Activated T-helper 2 cell treated with anti-CD3 and anti-CD28 coated beads, Interferon-gamma antibody, Interleukin-2, Interleukin-4, amounts not matched to agents 10 μg/mL and 5 μg/mL and 100 μg/mL, durations not matched to agents 14 hours and 24 hours and 36 hours (primary cell): Measurements from ENCODE around the gene GSTM4. TPM values are rescaled to one million over a fixed set of nuclear protein-coding genes. Genes with fewer than 3 reads are reported as not detected.

Source experiments
- DNase-seq: peaks from one replicate; pipeline ENCODE4 v3.0.0; 2021; ENCODE audit warnings: low spot score
- H3K27ac Mint-ChIP-seq: one replicate; pipeline ENCODE4 v1.8.0; 2021; ENCODE audit warnings: mixed read lengths
- H3K27me3 Mint-ChIP-seq: one replicate; pipeline ENCODE4 v1.8.0; 2021; ENCODE audit warnings: low read depth, mixed read lengths
- H3K36me3 Mint-ChIP-seq: one replicate; pipeline ENCODE4 v1.8.0; 2021; ENCODE audit warnings: low read depth, mixed read lengths
- H3K4me1 Mint-ChIP-seq: one replicate; pipeline ENCODE4 v1.8.0; 2021; ENCODE audit warnings: low read depth, mixed read lengths
- H3K4me3 Mint-ChIP-seq: one replicate; pipeline ENCODE4 v1.8.0; 2021; ENCODE audit warnings: low read depth, mild to moderate bottlenecking, moderate library complexity, mixed read lengths
- H3K9me3 Mint-ChIP-seq: one replicate; pipeline ENCODE4 v1.8.0; 2021; ENCODE audit warnings: mixed read lengths
- intact Hi-C: fragments of 100-400 bp; cut with micrococcal nuclease; formaldehyde crosslinking; loops from one replicate; pipeline ENCODE4 v1.15.1; 2023
- total RNA-seq: library from RNA; stranded (reverse); gene quantifications from 2 replicates; pipeline ENCODE4 v1.2.3, GENCODE V29; 2022

Gene GSTM4
- total RNA-seq, 1 donor from 2014 or later, result 13.6 TPM

- H3K27ac Mint-ChIP-seq, result peak overlapping the region; percentile 96
- DNase-seq, result no peak
- H3K9me3 Mint-ChIP-seq, result no peaks in the 10 kb centered on the region
- H3K36me3 Mint-ChIP-seq, result no peaks in the 10 kb centered on the region
- H3K4me1 Mint-ChIP-seq, result peaks cover 64% of the 10 kb centered on the region
- peak overlapping the region; percentile 93 for H3K4me3 Mint-ChIP-seq
- no peaks in the 10 kb centered on the region for H3K27me3 Mint-ChIP-seq
- intact Hi-C loops, result loop anchor here (1.0 to 2.0 kb wide), 2 partner anchors 72 to 414 kb away; partner anchors contain the start of genes GNAI3 and STRIP1
Measured at GRCh38 chr1:109620401-109620791, 35.5 kb upstream of the GSTM4 start.

- intact Hi-C loops, result loop anchor here (1.0 to 2.0 kb wide), 2 partner anchors 73 to 414 kb away; partner anchors contain the start of genes GNAI3 and STRIP1
Measured at GRCh38 chr1:109620841-109621286, 35.0 kb upstream of the GSTM4 start.

GRCh38 chr1:109621379-109622136 lies 34.3 kb upstream of the GSTM4 start:
- Mint-ChIP-seq H3K36me3 (peaks cover 8% of the 10 kb centered on the region), H3K27me3 (no peaks in the 10 kb centered on the region), H3K4me1 (peaks cover 56% of the 10 kb centered on the region), H3K27ac (peak overlapping the region; percentile 68), H3K9me3 (no peaks in the 10 kb centered on the region), H3K4me3 (peak overlapping the region; percentile 93)
- intact Hi-C loops, result loop anchor here (2.0 kb wide), 1 partner anchor 413 kb away; the partner anchor contains the start of gene STRIP1
- no peak for DNase-seq

More at GRCh38 chr1:109620841-109621286, 35.0 kb upstream of the GSTM4 start:
- Mint-ChIP-seq H3K4me3 (peak overlapping the region; percentile 93), H3K27ac (peak overlapping the region; percentile 96), H3K9me3 (no peaks in the 10 kb centered on the region), H3K27me3 (no peaks in the 10 kb centered on the region), H3K36me3 (peaks cover under 1% of the 10 kb centered on the region), H3K4me1 (peaks cover 63% of the 10 kb centered on the region)
- peak; percentile 97 for DNase-seq

GRCh38 chr1:109622137-109622892 lies 33.6 kb upstream of the GSTM4 start:
- H3K9me3 Mint-ChIP-seq, result no peaks in the 10 kb centered on the region

GRCh38 chr1:109622895-109623294 lies 33.0 kb upstream of the GSTM4 start:
- Mint-ChIP-seq H3K27ac (peak overlapping the region; percentile 35), H3K4me1 (peaks cover 44% of the 10 kb centered on the region), H3K9me3 (no peaks in the 10 kb centered on the region), H3K27me3 (no peaks in the 10 kb centered on the region), H3K4me3 (peak overlapping the region; percentile 38), H3K36me3 (peaks cover 16% of the 10 kb centered on the region)
- intact Hi-C loops, result no loop called here
- no peak for DNase-seq

More at GRCh38 chr1:109622137-109622892, 33.6 kb upstream of the GSTM4 start:
- Mint-ChIP-seq H3K36me3 (peaks cover 11% of the 10 kb centered on the region), H3K27ac (peak overlapping the region; percentile 68), H3K4me3 (peak overlapping the region; percentile 93), H3K27me3 (no peaks in the 10 kb centered on the region), H3K4me1 (peaks cover 48% of the 10 kb centered on the region)
- DNase-seq, result no peak
- intact Hi-C loops, result no loop called here

GRCh38 chr1:109623601-109624161 lies 32.2 kb upstream of the GSTM4 start:
- no peaks in the 10 kb centered on the region for H3K27me3 Mint-ChIP-seq
- intact Hi-C loops, result no loop called here
- H3K36me3 Mint-ChIP-seq, result peaks cover 23% of the 10 kb centered on the region
- DNase-seq, result no peak
- peak overlapping the region; percentile 57 for H3K4me3 Mint-ChIP-seq
- H3K9me3 Mint-ChIP-seq, result no peaks in the 10 kb centered on the region
- peaks cover 38% of the 10 kb centered on the region for H3K4me1 Mint-ChIP-seq
- H3K27ac Mint-ChIP-seq, result peak overlapping the region; percentile 67

GRCh38 chr1:109624201-109625010 lies 31.5 kb upstream of the GSTM4 start:
- no peak for DNase-seq
- peaks cover 28% of the 10 kb centered on the region for H3K36me3 Mint-ChIP-seq

GRCh38 chr1:109625176-109625575 lies 30.7 kb upstream of the GSTM4 start:
- peaks cover 30% of the 10 kb centered on the region for H3K4me1 Mint-ChIP-seq
- no peaks in the 10 kb centered on the region for H3K27me3 Mint-ChIP-seq
- H3K4me3 Mint-ChIP-seq, result no peak overlapping the region
- peaks cover 35% of the 10 kb centered on the region for H3K36me3 Mint-ChIP-seq
- no peak for DNase-seq
- intact Hi-C loops, result no loop called here
- H3K9me3 Mint-ChIP-seq, result no peaks in the 10 kb centered on the region
- no peak overlapping the region for H3K27ac Mint-ChIP-seq

More at GRCh38 chr1:109624201-109625010, 31.5 kb upstream of the GSTM4 start:
- no peak overlapping the region for H3K4me3 Mint-ChIP-seq
- intact Hi-C loops, result no loop called here
- peaks cover 31% of the 10 kb centered on the region for H3K4me1 Mint-ChIP-seq
- H3K27ac Mint-ChIP-seq, result peak overlapping the region; percentile 67
- H3K27me3 Mint-ChIP-seq, result no peaks in the 10 kb centered on the region
- no peaks in the 10 kb centered on the region for H3K9me3 Mint-ChIP-seq

- intact Hi-C loops, result no loop called here
- Mint-ChIP-seq H3K27ac (peak overlapping the region; percentile 33), H3K36me3 (peaks cover 38% of the 10 kb centered on the region), H3K27me3 (no peaks in the 10 kb centered on the region), H3K9me3 (no peaks in the 10 kb centered on the region), H3K4me1 (peaks cover 30% of the 10 kb centered on the region), H3K4me3 (no peak overlapping the region)
- no peak for DNase-seq
Measured at GRCh38 chr1:109625601-109626560, 30.0 kb upstream of the GSTM4 start.

- DNase-seq, result no peak
- no peak overlapping the region for H3K4me3 Mint-ChIP-seq
- no peaks in the 10 kb centered on the region for H3K9me3 Mint-ChIP-seq
- intact Hi-C loops, result no loop called here
- H3K27me3 Mint-ChIP-seq, result no peaks in the 10 kb centered on the region
- no peak overlapping the region for H3K27ac Mint-ChIP-seq
- peaks cover 24% of the 10 kb centered on the region for H3K4me1 Mint-ChIP-seq
- peaks cover 45% of the 10 kb centered on the region for H3K36me3 Mint-ChIP-seq
Measured at GRCh38 chr1:109626682-109627408, 29.1 kb upstream of the GSTM4 start.
